Smooth muscle cell of the coronary artery (primary cell): ENCODE data around the gene SCN2A. TPM values are rescaled to one million over a fixed set of nuclear protein-coding genes. Genes with fewer than 3 reads are reported as not detected.

ENCODE experiments used
- total RNA-seq: library from RNA; depleted of rRNA; stranded (reverse); fragments of >200 nt; gene quantifications from 2 replicates; pipeline ENCODE4 v1.2.3, GENCODE V29; 2014; ENCODE audit warnings: low replicate concordance

The SCN2A gene
- 0.68 and 1.8 TPM in 2 replicates for total RNA-seq

DNA sequence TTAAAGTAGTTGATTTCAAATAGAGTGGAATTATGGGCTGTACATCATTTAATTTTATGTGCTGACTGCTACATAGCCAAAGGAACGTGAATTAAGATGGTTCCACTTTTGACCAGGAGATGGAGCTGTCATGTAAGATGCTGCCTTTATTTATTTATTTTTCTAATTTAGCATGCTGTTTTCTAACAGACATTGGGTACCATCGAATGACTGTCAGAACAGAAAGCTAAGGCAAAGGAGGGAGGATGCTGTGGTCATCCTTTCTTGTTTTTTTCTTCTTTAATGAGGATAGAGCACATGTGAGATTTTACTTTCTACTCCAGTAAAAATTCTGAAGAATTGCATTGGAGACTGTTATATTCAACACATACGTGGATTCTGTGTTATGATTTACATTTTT is at the start of gene SCN2A:
Gene SCN2A, plus strand, starts transcription at position 185 of the 400 bp plus-strand sequence. CDS start 56,410 bp downstream, outside the sequence.

DNA sequence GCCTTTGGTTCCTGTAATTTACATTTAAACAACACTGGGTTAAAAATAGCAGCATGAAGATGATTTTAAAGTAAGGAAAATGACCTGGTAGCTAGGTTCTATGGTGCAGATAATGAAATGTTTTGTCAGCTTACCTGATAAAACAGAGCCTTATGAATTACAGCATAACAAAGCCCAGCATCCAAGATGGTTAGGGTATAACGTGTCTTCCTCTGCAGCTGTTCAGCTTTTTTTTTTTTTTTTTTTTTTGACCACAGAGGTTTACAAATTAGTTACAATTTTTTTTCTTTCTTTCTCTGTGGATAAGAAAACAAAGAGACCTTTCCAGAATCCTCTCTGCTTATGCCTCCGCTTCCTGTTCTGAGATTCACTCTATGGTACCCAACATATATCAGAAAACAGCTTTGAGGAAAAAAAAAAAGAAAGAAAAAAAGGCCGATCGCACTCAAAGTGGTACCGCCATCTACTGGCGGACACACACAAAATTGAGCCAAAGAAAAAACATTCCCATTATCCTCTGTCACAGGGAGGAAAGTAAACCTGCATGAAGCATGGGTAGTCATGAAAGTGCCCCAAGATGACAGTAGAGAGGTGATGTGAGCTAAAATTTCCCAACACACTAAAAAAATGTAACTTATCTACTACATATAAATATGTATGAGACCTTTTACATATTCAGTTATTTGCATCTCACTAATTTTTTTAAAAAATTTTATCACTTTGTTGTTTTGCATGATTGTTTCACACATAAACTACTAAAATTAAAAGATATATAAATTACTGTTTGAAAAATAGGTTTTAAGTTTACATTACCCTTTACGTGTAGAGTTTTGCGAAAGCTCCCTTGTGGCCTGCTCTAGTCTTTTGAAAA is 35.3 kb upstream of the SCN2A start, which contains the start of gene SCN3A:
Gene SCN3A, minus strand, starts transcription at position 362 of the 871 bp plus-strand sequence. CDS start 27,656 bp downstream, outside the sequence.

Other genes starting within 250 kb of the SCN2A start
- 0.12 and 3.5 TPM in 2 replicates for gene SCN3A, start 35.4 kb upstream of the SCN2A start, total RNA-seq
- 2.1 and 2.7 TPM in 2 replicates for gene CSRNP3, start 230.3 kb downstream of the SCN2A start, total RNA-seq